Hepatocyte (in vitro differentiated cells): ENCODE results near the gene CHKA.

Experiments
- EZH2phosphoT487 ChIP-seq: fragments of 200-600 bp; sonication (generic); IDR thresholded peaks from one replicate; pipeline ENCODE4 v1.6.1; 2018; ENCODE audit warnings: antibody characterized with exemption, mild to moderate bottlenecking, low read depth, moderate library complexity; ENCODE audit not compliant: unreplicated experiment, severe bottlenecking
- TF ChIP-seq, protein P1 (sequence below): fragments of 200-600 bp; sonication (generic); IDR thresholded peaks from 2 replicates; pipeline ENCODE4 v1.5.1; 2016; ENCODE audit warnings: antibody characterized with exemption, mild to moderate bottlenecking; ENCODE audit not compliant: poor library complexity

DNA sequence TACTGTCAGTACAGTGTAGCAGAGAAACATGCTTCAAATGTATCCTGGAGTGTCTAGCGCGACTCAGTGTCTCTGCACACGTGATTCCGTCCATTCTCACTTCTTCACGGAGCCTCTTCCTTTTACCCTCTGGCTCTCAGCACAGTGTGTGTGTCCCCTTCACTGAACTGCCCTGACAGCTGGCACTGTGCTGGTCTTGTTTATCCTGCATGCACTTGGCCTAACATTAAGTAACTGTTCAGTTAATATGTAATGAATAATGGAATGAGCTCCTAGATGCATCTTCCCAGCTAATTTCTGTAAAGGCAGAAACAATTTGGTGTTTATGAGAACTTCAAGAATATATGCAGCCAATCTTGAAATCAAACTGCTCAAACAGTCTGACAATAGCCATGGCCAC is 47.5 kb upstream of the CHKA start:
- TF ChIP-seq, protein P1, sequence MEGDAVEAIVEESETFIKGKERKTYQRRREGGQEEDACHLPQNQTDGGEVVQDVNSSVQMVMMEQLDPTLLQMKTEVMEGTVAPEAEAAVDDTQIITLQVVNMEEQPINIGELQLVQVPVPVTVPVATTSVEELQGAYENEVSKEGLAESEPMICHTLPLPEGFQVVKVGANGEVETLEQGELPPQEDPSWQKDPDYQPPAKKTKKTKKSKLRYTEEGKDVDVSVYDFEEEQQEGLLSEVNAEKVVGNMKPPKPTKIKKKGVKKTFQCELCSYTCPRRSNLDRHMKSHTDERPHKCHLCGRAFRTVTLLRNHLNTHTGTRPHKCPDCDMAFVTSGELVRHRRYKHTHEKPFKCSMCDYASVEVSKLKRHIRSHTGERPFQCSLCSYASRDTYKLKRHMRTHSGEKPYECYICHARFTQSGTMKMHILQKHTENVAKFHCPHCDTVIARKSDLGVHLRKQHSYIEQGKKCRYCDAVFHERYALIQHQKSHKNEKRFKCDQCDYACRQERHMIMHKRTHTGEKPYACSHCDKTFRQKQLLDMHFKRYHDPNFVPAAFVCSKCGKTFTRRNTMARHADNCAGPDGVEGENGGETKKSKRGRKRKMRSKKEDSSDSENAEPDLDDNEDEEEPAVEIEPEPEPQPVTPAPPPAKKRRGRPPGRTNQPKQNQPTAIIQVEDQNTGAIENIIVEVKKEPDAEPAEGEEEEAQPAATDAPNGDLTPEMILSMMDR = no peak
- no peak for TF ChIP-seq EZH2phosphoT487
